ENCODE data around the gene OPN4.

DNA sequence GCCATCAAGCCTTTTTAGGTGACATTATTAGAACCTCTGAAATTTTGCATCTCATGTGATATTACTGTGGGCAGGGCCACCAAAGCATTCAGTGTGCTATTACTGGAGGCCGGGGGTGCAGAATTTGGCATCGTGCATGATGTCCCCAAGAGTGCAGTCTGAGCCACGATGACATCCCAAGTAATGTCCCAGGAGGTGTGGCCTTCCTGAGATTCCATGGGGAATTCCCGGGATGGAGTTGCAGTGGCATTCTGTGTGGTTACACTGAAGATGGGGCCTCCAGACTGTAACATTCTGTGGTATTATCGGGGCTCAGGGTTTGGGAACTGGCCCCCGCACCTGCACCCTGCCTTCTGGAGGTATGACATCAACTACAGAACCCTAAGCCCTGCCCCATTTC is 23.0 kb downstream of the OPN4 start:
- TF ChIP-seq, protein P1, sequence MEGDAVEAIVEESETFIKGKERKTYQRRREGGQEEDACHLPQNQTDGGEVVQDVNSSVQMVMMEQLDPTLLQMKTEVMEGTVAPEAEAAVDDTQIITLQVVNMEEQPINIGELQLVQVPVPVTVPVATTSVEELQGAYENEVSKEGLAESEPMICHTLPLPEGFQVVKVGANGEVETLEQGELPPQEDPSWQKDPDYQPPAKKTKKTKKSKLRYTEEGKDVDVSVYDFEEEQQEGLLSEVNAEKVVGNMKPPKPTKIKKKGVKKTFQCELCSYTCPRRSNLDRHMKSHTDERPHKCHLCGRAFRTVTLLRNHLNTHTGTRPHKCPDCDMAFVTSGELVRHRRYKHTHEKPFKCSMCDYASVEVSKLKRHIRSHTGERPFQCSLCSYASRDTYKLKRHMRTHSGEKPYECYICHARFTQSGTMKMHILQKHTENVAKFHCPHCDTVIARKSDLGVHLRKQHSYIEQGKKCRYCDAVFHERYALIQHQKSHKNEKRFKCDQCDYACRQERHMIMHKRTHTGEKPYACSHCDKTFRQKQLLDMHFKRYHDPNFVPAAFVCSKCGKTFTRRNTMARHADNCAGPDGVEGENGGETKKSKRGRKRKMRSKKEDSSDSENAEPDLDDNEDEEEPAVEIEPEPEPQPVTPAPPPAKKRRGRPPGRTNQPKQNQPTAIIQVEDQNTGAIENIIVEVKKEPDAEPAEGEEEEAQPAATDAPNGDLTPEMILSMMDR (IDR thresholded peaks at IDR 0.05; ENCODE audit: insufficient read depth, low read depth, low read length): no peak
- no peak for TF ChIP-seq EZH2 (IDR thresholded peaks at IDR 0.05; ENCODE audit: insufficient read depth, low read length)

Measured in astrocyte (in vitro differentiated cells and primary cell).